HG03432 (cell line): ENCODE data around the gene EPRS1.

Experiments
- ATAC-seq: cut with Tn5 transposase; IDR thresholded peaks from one replicate; pipeline ENCODE4 v1.9.1; 2021; ENCODE audit warnings: mild to moderate bottlenecking, moderate library complexity; ENCODE audit not compliant: unreplicated experiment

EPRS1 gene

DNA sequence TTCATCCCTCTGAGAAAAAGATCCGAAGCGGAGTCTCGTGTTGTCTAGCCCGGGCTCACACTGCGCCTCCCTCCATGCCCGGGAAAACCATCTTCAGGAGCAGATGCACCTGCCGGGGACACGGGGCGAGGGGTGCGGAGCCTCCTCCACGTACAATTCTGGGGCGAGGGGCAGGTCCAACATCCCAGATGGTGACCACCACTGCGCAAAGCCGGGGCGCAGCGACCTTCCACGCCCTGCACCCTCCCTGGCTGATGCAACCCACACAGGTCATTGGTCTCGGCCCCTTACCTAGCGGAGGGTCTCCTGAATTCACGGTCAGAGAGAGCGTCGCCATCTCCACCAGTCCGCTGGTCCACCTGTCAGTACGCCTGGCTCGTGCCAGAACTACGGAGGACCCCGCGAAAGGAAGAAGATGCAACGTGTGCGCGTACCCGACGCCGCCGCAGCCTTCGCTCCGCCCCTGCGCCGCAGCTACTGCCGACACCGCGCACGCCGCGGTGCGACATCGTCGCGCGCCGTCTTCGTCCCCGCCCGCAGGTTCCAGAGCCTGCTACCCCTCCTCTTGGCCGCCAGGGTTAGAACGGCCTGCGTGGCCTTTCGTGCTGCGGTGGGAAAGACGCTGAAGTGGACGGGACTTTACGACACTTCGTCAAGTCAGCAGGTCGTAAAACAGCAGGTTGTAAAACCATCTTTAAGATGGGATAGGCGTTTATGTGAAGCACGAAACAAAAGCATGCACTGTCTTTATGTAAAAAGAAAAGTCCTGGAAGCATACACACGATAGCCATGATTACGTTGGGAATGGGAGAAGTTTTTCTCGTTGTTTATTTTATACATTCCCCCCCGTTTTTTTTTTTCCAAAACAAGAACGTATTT, at the start of gene EPRS1:
Gene EPRS1, minus strand, starts transcription at position 454 of the 879 bp plus-strand sequence. Its CDS starts 117 bp downstream, at position 337.
- peak; percentile 99 for ATAC-seq

DNA sequence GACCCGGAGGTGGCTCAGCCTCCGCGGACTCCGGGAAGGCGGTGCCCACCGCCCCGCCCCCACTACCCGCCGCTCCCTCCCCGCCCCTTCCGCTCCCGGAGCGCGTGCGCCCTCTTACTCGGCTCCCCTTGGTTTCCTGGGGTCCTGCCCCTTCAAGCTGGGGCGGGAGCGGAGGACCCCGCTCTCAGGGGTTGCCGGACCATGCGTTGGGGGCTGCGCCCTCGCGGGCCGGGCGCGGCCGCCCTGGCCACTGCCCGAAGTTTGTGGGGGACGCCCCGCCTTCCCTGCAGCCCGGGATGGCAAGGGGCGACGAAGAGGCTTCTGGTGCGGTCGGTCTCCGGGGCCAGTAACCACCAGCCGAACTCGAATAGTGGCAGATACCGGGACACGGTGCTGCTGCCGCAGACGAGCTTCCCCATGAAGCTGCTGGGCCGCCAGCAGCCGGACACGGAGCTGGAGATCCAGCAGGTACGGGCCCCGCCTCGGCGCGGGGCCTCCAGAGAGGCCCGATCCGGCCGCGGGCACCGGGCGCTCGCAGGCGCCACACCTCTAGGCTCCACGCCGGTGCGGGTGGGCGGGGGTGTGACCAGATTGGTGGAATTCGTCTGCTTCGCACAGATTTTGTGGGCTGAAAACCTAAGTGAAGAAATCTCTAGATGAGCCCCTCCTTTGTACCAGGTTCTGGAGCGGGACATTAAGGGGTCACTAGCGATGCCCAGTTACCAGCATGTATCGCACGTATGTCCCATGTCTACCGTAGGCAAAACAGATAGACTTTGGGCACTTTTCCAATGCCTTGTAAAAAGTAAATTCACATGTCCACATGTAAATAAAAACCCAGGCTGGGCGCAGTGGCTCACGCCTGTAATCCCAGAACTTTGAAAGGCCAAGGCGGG, 48.0 kb upstream of the EPRS1 start, which contains the start of gene IARS2:
Gene IARS2, plus strand, starts transcription at position 117 of the 896 bp plus-strand sequence. Its CDS starts 85 bp downstream, at position 202.
- ATAC-seq: peak; percentile 76

DNA sequence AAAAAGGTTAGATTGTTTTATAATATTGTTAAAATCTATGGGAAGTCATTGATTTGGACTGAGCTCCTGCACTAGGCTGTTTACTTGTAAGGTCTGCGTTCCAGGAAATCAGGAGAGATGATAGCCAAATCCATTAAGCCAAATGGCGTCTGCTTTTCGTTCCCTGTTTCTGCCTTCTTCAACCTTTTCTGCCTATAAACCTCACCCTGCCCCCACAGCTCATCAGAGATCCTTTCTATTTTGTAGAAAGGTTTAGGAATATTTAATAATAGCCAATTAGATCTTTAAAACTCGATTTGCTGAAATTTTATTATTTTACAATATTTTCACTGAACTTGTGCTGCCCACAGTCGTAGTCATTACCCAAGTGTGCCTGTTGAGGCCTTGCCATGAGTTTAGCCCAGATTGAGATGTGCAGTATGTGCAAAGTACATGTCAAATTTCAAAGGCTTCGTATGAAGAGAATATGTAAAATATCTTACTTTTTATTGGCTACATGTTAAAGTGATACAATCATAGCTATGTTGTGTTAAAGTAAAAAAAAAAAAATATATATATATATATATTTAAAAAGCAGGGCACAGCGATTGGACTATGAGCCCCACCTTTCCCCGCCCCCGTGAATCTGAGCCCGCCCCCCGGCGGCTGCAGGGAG, 47.2 kb upstream of the EPRS1 start:
- ATAC-seq: peak; percentile 3

DNA sequence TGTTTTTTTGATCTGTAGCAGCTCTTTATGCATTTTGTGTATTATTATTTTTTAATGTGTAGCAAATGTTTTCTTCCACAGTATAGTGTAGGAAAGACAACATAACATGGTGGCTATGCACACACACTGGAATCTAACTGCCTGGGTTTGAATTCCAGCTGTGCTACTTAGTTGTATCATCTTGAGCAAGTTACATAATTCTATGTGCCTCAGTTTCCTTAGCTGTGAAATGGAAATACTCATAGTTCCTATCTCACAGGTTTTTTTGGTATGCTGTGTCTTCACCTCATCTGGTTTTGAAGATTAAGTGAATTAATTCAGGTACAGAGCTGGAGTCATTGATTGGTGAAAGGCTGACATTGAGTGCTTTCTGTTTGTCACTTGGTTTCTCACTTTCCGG, 46.4 kb upstream of the EPRS1 start:
- ATAC-seq: no peak

DNA sequence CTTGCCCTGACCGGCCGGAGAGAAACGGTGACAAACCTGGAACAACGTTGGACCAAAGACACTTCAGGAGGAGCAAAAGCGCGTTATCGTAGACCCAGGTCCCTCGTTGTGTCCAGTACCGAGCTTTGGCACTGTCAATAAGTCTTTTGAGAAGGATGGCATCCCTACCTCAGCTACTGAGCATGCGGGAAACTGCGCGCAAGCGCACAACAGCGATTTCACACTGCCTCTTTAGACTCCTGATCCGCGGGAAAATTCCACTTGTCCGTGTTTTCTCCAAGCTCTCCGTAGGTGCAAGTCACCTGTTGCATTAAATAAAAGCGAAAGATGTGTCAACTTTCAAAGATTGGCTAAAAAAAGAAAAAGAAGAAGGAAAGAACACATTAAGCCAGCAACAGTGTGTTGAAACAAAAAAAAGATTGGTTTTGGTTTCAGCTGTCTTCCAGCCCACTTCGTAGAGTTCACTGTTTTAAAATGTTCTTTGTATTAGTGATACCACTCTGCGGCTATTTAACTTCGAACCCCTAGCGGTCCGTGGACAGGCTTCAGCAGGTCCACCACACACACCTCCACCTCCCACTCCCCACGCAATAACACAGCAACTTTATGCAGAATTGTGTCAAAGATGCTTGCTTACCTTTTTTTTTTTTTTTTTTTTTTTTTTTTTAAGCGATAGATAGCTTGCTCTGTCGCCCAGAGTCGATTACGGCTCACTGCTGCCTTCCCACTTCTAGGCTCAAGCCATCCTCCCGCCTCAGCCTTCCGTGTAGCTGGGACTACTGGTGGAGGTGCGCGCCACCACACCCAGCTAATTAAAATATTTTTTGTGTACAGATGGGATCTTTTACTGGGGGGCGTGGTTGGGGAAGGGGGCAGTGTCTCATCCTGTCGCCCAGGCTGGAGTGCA, 43.6 kb upstream of the EPRS1 start, which contains the start of gene BPNT1:
Gene BPNT1, minus strand, starts transcription at position 139 of the 907 bp plus-strand sequence. CDS start 9,942 bp downstream, outside the sequence.
- peak; percentile 56 for ATAC-seq

DNA sequence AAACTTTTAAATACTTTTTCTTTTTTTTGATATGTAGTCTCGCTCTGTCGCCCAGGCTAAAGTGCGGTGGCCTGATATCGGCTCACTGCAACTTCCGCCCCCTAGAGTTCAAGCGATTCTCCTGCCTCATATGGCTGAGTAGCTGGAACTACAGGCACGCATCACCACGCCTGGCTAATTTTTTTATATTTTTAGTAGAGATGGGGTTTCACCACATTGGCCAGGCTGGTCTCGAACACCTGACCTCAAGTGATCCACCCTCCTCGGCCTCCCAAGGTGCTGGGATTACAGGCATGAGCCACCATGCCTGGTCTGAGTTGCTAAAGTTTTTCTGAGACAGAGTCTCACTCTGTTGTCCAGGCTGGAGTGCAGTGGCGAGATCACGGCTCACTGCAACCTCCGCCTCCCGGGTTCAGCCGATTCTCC, 40.0 kb upstream of the EPRS1 start:
- peak; percentile 57 for ATAC-seq

DNA sequence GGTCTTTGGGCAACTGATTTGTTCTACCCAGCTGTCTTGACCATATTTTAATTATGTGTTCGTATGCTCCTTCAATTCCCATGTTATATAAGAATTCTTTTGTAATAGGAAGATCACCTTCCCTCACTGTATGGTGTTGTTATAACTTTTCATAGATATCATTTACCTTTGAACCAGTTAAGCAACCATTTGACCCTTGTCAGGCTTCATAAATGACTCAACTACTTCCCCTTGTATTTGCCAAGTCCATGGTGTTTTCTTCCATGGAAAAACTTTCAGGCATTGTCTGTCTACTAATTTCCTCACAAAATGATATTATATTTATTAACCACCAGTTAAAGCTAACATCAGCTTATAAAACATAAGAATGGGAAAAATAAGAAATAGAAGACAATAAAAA, 38.2 kb upstream of the EPRS1 start:
- no peak for ATAC-seq

DNA sequence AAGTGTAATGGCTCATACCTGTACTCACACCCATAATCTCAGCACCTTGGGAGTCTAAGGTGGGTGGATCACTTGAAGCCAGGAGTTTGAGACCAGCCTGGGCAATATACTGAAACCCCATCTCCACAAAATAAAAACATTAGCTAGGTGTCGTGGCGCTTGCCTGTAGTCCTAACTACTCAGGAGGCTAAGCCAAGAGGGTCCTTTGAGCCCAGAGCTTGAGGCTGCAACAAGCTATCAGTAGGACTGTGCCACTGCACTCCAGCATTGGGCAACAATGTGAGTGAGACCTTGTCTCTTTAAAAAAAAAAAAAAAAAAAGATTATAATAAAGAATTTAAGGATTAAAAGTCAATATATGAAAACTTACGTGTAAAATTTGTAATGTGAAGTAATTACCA, 31.6 kb upstream of the EPRS1 start:
- ATAC-seq: no peak

DNA sequence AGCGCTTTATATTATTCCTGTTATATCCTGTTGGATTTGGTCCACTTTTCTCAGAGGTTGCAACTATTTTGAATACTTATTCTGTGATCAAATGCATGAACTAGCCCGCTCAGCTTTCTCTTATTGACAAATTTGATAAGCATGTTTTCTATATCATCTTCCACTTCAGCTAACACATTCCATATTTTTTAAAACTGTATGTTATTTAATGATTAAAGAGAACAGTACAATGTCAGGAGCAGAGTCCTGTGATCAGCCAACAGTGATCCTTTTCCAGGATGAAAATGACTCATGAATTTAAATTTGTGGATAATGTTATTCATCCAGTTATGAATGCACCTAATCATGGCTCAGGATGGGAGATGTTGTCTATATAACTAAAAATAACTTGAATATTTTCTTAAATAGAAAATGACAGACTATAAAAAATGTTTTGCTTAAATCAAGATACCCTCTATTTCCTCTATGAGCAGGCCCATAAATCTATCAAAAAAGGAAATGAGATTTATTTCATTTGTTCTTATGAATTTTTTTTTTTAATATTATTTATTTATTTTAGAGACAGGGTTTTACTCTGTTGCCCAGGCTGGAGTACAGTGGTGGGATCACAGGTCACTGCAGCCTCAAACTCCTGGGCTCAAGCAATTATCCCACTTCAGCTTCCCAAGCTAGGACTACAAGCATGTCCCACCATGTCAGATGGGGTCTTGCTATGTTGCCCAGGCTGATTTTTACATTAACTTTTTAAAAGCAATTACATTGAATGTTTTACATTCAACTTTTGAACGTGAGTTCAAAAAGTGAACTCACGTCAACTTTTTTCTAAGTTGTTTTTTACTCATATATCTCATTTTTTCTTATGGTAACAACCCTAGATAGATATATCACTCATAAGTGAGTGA, 30.8 kb upstream of the EPRS1 start:
- ATAC-seq: no peak

DNA sequence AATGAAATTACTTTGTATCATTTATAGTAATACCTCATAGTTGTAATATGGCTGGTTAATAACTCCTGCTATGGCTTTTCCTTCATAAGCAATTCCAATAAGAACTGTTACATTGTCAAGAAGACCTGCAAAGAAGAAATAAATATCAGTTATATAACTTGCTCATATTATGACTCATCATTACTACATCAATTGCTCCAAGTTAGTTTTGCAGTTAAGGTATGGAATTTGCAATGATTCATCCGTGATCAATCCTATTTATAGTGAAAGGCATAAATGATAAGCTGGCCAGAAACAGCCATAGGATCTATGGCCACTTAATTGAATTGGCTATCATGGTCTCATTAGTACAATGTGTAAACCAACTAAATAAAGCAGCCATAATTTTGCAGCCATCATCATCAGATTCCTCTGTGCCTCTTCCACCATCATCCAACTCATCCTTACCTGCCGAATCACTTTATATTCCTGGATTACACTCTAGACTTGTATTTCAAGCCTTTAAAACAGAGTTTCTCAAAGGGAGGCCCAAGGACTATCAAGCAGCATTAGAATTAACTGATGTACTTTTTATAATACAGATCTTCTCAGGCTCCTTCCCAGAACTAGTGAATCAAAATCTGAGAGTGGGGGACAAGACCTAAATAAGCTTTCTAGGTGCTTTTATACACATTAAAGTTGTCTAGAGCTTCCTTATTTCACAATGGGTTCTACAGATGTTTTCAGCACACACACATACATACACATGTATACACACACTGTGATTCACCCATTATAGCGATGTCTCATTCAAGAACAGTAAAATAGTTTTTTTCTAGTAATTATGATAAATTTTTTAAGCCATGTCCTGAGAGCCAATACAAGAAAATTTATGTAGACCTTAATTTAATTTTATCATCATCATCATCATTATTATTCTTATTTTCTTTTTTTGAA, 21.2 kb upstream of the EPRS1 start:
- ATAC-seq: no peak

DNA sequence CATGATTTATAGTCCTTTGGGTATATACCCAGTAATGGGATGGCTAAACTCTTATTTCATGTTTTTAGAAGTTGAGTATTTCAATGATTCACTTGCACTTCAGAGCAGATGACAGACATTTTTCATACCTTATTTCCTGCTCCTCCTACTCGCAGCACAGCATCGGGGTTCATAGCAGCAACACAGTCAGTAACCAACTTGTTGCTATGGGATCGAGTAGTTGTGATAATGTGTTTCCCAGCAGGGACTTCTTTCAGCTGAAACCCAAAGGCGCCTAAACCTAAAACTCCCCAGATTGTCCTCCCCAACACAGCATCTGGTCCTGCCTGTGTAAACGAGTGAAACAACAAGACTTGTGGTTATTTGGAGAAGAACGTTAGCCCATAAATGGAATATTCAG, 16.3 kb upstream of the EPRS1 start:
- ATAC-seq: no peak

DNA sequence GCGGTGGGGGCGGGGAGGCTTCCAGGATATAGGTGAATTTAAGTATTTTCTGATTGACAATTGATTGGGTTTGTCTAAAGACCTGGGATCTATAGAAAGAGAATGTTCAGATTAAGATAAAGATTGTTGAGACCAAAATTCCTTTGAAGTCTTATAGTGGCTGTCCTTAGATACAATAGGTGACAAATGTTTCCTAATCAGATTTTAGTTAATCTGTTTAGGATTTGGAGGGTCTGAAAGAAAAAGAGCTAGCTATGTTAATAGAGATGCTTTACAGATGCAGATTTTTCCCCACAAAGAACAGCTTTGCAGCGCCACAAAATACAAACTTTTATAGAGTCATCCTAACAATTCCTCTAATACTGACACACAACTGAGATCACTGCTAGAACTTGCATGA, 14.6 kb upstream of the EPRS1 start:
- ATAC-seq: no peak

DNA sequence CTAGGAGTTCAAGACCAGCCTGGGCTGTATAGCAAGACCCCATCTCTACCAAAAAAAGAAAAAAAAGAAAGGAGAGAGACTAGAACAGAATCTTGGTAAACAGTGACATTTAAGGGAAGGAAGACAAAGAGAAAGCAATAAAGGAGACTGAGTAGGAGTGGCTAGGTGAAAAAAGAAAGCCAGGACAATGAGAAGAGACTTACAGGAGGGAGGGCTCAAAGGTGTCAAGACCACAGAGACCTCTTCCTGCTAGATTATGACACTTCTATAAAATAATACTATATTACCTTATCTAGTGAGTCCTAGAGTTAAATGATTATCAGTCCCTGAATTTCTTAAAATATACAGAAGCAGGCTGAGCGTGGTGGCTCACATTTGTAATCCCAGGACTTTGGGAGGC, 10.1 kb upstream of the EPRS1 start:
- no peak for ATAC-seq

DNA sequence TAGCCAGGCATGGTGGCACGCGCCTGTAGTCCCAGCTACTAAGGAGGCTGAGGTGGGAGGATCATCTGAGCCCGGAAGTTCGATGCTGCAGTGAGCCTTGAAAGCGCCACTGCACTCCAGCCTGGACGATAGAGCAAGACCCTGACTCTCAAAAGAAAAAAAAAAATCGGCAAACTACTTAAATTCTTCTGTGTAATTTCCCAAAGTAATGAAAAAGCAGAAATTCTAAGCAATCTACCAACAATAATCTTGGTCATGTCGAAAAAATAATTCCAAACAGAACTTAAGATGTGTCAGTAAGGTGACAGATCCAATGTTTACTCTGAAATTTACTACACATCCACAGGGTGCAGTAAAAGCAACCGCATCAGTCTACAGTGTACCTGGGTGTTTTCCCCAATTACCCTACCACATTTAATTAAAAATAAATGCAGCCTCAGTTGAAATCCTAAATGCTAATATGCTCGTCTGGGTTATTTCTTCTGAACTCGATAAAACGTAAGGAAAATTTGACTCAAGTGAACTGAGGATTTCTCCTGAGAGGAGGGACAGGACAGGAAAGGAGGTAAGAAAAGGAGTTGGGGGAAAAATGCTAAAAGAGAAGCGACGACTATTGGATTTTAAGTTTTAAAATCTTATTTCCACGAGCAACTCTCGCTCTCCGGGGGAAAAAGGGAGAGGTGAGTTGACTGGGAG, 801 bp downstream of the EPRS1 start:
- ATAC-seq: peak; percentile 18

DNA sequence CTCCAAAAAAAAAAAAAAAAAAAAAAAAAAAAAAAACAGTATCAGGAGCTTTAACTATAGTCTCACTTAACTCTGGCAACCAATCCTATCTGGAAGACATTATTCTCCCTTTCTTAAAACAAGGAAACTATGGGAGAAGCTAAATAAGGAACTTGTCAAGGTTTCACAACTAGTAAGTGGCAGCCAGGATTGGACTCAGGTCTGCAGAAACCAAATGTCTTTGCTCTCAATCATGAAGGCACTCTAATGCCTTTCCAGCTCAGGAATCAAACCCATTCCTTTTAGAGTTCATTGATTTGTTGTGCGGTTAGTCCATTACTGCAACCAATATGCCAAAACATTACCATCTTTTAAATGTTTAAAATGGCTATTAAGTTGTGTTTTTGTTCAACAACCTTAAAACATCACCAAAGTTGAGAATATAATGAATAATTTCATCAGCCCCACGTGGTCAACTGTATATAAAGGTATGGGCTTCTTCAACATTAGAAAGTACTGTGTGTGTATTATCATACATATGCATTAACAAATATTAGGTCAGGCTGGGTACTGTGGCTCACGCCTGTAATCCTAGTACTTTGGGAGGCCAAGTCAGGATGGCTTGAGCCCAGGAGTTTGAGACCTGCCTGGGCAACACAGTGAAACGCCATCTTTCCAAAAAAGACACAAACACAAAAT, 1.5 kb downstream of the EPRS1 start:
- ATAC-seq: no peak

DNA sequence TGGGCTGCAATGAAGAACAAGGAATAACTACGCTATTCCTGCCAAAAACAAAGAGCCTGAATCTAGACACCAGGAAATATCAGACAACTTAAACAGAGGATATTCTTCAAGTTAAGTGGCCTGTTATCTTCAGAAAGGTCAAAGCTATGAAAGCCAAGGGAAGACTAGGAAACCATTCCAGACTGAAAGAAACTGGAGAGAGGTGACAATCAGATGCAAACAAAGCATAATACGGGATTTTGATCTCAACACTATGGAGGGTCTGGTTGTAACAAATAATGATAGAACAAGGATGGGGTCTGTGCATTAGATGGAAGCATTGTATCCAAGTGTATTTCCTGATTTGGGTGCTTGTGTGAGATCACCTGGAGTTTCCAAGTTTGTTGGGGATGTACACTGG, 2.7 kb downstream of the EPRS1 start:
- ATAC-seq: no peak
